M059J (cell line): ENCODE data around the gene CD19. TPM values are rescaled to one million over a fixed set of nuclear protein-coding genes. Genes with fewer than 3 reads are reported as not detected.
"Not testable (repeated sequence)": the region's sequence is repeated elsewhere in the genome, so short reads cannot be mapped to it uniquely, and the experiment has no call there.

Experiments
- DNase-seq: peaks from one replicate; pipeline ENCODE4 v3.0.0-alpha.2; 2012; ENCODE audit warnings: low read depth
- total RNA-seq: library from RNA; depleted of rRNA; stranded (reverse); fragments of >200 nt; shearing (Covaris generic); gene quantifications from 2 replicates; pipeline ENCODE4 v1.2.3, GENCODE V29; 2014

CD19 gene
- total RNA-seq, 1 experiment from 2014 or later, result not detected

GRCh38 chr16:28905800-28906372, 25.9 kb upstream of the CD19 start:
- DNase-seq, result no peak

DNA sequence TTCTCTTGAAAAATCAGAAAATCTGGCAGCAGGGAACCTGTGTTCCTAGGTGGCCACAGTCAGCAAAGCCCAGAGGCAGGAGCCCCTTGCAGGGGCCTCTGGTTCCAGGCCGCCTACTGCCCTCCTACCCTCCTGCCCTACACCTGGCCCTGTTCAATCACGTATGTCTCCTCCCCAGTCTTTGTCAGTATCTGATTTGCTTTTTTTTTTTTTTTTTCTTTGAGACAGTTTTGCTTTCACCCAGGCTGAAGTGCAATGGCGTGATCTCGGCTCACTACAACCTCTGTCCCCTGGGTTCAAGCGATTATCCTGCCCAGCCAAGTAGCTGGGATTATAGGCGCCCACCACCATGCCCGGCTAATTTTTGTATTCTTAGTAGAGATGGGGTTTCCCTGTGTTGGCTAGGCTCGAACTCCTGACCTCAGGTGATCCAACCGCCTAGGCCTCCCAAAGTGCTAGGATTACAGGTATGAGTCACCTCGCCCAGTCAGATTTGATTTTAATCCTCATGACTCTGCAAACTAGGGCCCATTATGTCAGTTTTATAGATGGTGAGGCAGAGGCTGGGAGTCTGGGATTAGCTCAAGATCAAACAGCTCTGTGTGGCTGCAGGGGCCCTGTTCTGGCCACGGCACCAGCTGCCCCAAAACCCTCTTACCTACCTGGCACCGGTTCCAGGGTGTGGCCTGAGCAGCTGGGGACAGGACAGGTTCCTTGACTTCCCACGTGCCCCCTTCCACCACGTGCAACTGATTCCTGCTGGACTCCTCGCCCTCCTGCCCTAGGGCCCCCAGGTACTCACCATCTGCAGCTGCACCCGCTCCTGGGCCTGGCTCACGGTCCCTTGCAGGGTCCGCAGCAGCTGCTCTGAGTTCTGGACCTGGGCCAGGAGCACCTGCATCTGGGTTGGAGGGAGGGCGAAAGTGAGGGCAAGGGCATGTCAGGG, 21.4 kb upstream of the CD19 start:
- peak; percentile 74 for DNase-seq

DNA sequence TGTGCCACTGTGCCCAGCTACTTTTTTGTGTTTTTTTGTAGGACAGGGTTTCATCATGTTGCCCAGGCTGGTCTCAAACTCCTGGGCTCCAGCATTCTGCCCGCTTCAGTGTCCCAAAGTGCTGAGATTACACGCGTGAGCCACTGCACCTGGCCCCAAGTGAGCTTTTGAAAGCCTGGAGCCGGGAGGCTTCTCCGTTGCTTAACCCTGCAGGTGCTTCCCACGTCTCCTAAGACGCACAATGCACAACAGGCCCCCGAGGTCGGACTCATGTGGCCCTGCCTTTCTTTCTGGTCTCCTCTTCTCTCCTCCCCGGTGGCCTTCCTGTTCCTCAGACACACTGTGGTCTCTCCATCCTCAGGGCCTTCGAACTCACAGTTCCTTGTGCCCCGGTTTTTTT, 19.2 kb upstream of the CD19 start:
- DNase-seq, result no peak

DNA sequence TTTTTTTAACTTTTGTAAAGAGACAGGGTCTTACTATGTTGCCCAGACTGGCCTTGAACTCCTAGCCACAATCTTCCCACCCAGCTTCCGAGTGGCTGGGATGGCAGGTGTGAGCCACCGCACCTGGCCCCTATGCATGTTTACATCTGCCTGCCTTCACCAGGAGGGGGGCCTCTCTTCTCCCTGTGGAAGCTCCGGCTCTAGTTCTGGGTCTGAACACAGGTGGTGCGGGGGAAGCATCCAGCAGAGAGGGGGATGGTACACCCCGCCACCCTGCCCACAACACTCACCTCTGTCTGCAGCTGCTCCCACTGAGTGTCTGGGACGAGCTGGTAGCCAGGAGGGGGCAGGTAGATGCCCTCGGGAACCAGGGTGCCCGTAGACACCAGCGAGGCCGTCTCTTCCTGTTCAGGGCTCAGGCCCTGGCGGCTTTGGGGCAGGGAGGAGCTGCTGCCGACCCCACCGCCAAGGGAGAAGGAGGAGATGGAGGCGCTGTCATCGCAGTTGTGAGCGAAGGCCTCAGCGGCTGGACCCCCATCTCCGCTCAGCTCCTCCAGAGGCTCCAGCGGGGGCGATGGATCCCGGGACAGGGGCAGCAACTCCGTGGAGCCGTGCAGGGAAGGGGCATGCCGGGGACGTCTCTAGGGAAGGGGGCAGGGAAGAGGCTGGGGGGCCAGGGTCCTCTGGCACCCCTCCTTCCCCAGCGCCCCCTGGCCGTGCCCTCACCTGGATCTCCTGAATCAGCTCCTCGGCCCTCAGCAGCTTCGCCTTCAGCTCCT, 17.6 kb upstream of the CD19 start:
- no peak for DNase-seq

DNA sequence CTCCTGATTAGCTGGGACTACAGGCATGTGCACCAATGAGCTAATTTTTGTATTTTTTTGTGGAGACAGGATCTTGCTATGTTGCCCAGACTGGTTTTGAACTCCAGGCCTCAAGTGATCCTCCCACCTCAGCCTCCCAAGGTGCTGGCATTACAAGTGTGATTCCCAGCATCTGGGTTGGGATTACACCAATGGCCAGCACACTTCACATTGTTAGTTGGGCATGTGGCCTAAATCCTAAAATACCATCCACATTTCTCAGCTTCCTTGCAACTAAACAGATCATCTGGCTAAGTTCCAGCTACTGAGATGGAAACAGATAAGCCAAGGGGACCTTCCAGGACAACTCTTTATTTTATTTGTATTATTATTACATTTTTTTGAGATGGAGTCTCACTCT, 16.6 kb upstream of the CD19 start:
- DNase-seq, result peak; percentile 86

DNA sequence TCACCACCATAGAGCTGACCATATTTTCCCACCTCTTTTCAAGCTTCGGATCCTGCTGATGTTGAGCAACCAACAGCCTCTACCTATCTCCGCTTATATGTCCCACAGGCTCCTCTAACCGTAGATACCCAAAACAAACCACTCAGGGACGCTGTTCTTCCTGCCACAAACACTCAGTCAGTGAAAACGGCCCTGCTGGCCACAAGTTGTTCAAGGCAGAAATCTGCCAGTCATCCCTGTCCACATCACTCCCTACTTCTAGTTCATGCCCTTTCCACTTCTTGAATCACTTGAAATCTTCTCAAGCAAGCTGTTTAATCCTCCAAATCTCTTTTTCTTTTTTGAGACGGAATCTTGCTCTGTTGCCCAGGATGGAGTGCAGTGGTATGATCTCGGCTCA, 14.7 kb upstream of the CD19 start:
- DNase-seq, result no peak

GRCh38 chr16:28918698-28919097, 13.1 kb upstream of the CD19 start:
- no peak for DNase-seq

- no peak for DNase-seq
Measured at GRCh38 chr16:28923231-28923587, 8.6 kb upstream of the CD19 start.

GRCh38 chr16:28923652-28924398, 7.9 kb upstream of the CD19 start:
- no peak for DNase-seq

DNA sequence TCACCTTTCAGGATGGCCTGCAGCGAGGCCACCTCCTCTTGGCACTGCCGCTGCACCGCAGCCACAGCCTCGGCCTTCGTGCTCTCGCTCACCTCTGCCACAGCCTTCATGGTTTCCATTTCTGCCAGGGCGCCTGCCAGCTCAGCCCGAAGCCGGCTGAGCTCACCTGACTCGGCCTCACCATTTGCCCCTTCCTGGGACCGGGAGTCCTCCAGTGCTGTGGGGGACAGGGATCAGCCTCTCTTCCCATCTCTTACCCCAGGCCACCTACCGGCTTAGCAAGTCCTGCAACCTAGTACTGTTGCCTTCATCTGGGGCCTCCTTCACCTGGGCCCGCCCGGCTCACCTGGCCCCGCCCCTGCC, 7.4 kb upstream of the CD19 start:
- no peak for DNase-seq

GRCh38 chr16:28924762-28925385, 6.9 kb upstream of the CD19 start, which contains the start of gene RABEP2:
TSS of gene RABEP2 (minus strand) at chr16:28925238. CDS start at chr16:28925163, 75 bp downstream.
- DNase-seq, result peak; percentile 85

- peak; percentile 83 for DNase-seq
Measured at GRCh38 chr16:28925386-28926228, 6.2 kb upstream of the CD19 start.

- DNase-seq, result not testable (repeated sequence)
Measured at GRCh38 chr16:28926284-28926683, 5.5 kb upstream of the CD19 start.

DNA sequence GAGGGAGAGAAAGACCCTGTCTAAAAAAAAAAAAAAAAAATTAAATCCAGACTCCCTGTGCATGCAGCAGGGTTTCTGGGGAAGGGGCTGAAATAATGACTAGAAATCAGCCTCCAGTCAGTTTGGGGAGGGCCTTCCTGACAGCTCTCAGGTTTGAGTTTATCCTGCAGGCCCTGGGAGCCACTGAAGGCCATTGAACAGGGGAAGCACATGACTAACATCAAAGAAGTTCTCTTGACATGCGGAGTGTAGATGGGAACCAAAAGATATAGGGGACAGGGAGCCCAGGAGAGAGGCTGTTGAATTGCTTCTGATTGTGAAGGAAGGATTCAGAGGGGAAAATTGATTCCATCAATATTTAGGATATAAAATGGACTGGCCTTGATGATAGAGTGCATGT, 4.0 kb upstream of the CD19 start:
- no peak for DNase-seq

- DNase-seq, result no peak
Measured at GRCh38 chr16:28930203-28930602, 1.6 kb upstream of the CD19 start.

GRCh38 chr16:28930652-28931051, 1.1 kb upstream of the CD19 start:
- no peak for DNase-seq

GRCh38 chr16:28932339-28933141, 769 bp downstream of the CD19 start:
- no peak for DNase-seq

GRCh38 chr16:28933171-28933570, 1.4 kb downstream of the CD19 start:
- DNase-seq, result no peak

GRCh38 chr16:28935346-28935745, 3.6 kb downstream of the CD19 start:
- peak; percentile 38 for DNase-seq
